Right forelimb (tissue), 1 donor: Measurements from ENCODE around the gene PCNP.
"Not testable (repeated sequence)": the region's sequence is repeated elsewhere in the genome, so short reads cannot be mapped to it uniquely, and the experiment has no call there.

ENCODE experiments used
- DNase-seq: peaks from one replicate; pipeline ENCODE4 v3.0.0-alpha.2; 2018

Gene PCNP

DNA sequence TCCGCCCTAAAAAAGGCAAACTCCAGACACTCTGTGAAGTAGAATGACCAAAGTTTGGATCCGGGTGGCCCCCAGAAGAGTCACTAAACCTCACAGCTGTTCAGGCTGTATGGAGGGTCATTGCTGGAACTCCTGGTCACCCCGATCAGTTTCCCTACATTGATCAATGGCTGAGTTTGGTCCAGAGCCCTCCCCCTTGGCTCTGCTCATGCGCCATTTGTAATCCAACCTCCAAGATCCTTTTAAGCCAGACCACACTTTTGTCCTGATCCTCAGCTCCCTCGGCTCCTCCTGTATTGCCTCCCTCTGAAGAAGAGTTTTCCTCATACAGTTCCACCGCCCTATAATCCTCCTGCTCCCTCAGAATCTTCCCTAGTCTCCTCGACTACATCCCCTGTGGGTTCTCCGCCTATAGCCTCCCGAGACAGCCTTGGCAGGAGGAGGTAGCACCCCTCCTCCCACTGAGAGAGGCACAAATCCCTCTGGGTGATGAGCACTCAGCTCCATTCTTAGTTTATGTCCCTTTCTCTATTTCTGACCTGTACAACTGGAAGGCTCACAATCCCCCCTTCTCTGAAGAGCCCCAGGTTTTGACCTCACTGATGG is 60.7 kb downstream of the PCNP start:
- DNase-seq: no peak

DNA sequence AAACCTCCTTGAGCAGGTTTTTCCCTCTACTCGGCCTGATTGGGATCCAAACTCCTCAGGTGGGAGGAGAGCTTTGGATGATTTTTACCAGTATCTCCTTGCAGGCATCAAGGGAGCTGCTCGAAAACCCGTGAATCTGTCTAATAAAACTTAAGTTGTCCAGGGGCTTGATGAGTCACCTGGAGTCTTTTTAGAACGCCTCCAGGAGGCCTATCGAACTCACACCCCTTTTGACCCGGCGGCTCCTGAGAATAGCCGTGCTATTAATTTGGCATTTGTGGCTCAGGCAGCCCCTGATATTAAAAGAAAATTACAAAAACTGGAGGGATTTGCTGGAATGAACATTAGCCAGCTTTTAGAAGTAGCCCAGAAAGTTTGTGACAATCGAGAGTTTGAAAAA is 61.4 kb downstream of the PCNP start:
- no peak for DNase-seq

DNA sequence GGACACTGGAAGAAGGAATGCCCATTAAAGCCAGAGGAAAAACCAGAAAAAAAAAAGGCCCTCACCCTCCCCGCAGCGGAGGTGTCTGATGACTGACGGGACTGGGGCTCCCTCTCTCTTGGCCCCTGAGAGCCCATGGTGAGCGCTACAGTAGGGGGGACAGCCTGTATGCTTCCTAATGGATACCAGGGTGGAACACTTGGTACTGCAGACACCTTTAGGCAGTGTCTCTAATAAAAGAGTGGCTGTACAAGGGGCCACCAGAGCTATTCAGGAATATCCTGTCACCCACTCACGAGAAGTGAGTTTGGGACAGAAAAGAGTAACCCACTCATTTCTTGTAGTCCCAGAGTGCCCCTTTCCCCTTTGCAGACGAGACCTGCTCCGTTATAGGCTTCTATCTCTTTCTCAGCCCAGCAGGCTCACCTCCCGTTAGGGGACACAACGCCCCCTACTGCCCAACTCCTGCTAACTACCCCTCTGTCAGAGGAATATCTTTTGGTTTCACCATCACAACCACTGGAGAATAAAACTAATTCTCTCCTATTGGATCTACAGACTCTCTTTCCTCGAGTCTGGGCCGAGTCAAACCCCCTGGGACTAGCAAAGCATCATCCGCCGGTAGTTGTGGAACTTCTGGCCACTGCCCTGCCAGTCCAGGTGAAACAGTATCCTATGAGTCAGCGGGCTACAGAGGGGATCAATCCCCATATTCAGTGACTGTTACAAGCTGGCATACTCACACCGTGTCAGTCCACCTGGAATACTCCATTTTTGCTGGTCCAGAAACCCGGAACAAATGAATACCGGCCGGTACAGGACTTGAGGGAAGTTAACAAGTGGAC is 62.2 kb downstream of the PCNP start:
- DNase-seq: peak; percentile 47

GRCh38 chr3:101637451-101637850 is 63.5 kb downstream of the PCNP start:
- no peak for DNase-seq

DNA sequence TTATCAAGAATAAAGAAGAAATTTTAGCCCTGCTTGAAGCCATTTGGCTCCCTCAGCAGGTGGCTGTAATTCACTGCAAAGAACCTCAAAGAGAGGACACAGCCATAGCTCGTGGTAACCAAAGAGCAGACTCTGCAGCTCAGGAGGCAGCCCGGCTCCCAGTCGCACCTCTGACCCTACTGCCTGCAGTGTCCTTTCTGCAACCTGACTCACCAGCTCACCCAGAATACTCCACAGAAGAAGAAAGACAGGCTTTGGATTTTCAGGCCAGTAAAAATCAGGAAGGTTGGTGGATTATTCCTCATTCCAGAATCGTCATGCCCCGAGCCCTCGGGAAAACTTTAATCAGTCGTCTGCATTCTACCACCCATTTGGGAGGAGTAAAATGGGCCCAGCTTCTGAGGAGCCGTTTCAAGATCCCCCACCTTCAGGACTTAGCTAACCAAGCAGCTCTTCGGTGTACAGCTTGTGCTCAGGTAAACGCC is 64.3 kb downstream of the PCNP start:
- no peak for DNase-seq

GRCh38 chr3:101639280-101639963 is 65.4 kb downstream of the PCNP start:
- DNase-seq: no peak

- no peak for DNase-seq
Measured at GRCh38 chr3:101640256-101640655, 66.3 kb downstream of the PCNP start.

GRCh38 chr3:101641397-101642115 is 67.6 kb downstream of the PCNP start:
- not testable (repeated sequence) for DNase-seq

DNA sequence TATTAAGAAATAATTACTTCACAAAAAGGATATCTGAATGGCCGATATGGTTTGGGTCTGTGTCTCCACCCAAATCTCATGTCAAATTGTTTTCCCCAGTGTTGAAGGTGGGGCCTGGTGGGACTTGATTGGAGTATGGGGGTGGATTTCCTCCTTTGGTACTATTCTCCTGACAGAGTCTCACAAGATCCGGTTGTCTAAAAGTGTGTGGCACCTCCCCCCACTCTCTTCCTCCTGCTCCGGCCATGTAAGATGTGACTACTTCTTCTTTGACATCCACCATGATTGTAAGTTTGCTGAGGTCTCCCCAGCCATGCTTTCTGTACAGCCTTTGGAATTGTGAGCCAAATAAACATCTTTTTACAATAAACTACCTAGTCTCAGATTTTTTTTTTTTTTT is 68.5 kb downstream of the PCNP start:
- DNase-seq: no peak

DNA sequence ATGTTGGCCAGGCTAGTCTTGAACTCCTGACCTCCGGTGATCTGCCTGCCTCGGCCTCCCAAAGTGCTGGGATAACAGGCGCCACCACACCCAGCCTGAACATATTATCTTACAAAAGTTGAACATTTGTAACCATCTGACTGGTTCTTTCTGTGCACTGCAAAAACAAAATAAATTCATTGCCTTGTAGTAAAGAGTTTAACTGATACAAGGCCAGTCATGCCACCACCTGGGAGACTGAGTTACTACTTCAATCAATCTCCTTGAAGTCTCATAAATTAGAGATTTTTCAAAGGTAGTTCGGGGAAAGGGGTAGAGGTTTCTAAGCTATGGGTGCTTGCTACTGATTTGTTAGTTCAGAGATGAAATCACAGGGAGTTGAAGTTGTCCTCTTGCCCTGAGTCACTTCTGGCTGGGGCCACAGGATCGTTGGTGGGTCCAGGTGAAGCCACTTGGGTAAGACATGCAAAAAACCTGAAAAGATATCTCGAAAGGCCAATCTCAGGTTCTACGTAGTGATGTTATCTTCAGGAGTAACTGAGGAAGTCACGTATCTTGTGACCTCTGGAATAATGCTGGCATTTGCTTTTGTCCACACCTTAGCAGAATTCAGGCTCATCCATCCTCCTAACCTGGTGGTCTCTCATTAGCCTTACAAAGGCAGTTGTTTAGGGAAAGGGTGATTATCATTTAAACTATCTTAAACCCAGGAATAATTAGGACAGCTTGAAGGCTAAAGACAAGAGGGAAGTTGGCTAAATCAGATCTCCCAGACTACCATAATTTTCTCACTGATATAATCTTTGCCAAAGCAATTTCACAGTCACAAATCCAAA is 69.2 kb downstream of the PCNP start:
- DNase-seq: no peak
